Measurements from ENCODE around the gene OR8D2. TPM values are rescaled to one million over a fixed set of nuclear protein-coding genes. Genes with fewer than 3 reads are reported as not detected.

OR8D2 gene
- polyA plus RNA-seq, 1 donor (not counting 4 experiments of a cell fraction or from before 2014, with no cell fraction given) = not detected

Other genes with a start within 250 kb of the OR8D2 start
- 29.7 to 39.5 TPM (median 36.4 TPM) in 3 replicates for gene VWA5A, start 204.7 kb downstream of the OR8D2 start, polyA plus RNA-seq
- not detected in 3 replicates for gene OR10D3, start 136.9 kb downstream of the OR8D2 start, polyA plus RNA-seq
- not detected in 3 replicates for gene OR8G1, start 79.1 kb downstream of the OR8D2 start, polyA plus RNA-seq
- 0.06 TPM in 1 of 3 replicates, not detected in the others for gene OR8G5, start 63.8 kb downstream of the OR8D2 start, polyA plus RNA-seq
- not detected in 3 replicates for gene OR8D1, start 6.2 kb downstream of the OR8D2 start, polyA plus RNA-seq
- not detected in 3 replicates for gene OR8B2, start 64.3 kb upstream of the OR8D2 start, polyA plus RNA-seq
- not detected in 3 replicates for gene OR8B3, start 78.8 kb upstream of the OR8D2 start, polyA plus RNA-seq
- gene OR8B4, start 104.7 kb upstream of the OR8D2 start, polyA plus RNA-seq = not detected in 3 replicates
- not detected in 3 replicates for gene OR8B8, start 125.5 kb upstream of the OR8D2 start, polyA plus RNA-seq
- not detected in 3 replicates for gene OR8B12, start 223.5 kb upstream of the OR8D2 start, polyA plus RNA-seq
- not detected in 3 replicates for gene OR8A1, start 249.8 kb upstream of the OR8D2 start, polyA plus RNA-seq

All from keratinocyte (primary cell).